Measurements from ENCODE around the gene HAUS3.

Gene HAUS3

GRCh38 chr4:2252530-2253091 is 10.7 kb upstream of the HAUS3 start:
- TF ChIP-seq CREB1 (IDR thresholded peaks at IDR 0.05; ENCODE audit: low read depth), result no peak
- TF ChIP-seq TEAD4 (IDR thresholded peaks at IDR 0.05), result no peak
- TF ChIP-seq ZBTB7A (IDR thresholded peaks at IDR 0.05; ENCODE audit: low read depth), result no peak
- no peak for TF ChIP-seq CEBPB (IDR thresholded peaks at IDR 0.05)
- no peak for TF ChIP-seq FOXM1 (IDR thresholded peaks at IDR 0.05; ENCODE audit: borderline replicate concordance, low read depth)
- TF ChIP-seq YY1 (IDR thresholded peaks at IDR 0.05; ENCODE audit: low read depth), result no peak
- TF ChIP-seq, protein P1, sequence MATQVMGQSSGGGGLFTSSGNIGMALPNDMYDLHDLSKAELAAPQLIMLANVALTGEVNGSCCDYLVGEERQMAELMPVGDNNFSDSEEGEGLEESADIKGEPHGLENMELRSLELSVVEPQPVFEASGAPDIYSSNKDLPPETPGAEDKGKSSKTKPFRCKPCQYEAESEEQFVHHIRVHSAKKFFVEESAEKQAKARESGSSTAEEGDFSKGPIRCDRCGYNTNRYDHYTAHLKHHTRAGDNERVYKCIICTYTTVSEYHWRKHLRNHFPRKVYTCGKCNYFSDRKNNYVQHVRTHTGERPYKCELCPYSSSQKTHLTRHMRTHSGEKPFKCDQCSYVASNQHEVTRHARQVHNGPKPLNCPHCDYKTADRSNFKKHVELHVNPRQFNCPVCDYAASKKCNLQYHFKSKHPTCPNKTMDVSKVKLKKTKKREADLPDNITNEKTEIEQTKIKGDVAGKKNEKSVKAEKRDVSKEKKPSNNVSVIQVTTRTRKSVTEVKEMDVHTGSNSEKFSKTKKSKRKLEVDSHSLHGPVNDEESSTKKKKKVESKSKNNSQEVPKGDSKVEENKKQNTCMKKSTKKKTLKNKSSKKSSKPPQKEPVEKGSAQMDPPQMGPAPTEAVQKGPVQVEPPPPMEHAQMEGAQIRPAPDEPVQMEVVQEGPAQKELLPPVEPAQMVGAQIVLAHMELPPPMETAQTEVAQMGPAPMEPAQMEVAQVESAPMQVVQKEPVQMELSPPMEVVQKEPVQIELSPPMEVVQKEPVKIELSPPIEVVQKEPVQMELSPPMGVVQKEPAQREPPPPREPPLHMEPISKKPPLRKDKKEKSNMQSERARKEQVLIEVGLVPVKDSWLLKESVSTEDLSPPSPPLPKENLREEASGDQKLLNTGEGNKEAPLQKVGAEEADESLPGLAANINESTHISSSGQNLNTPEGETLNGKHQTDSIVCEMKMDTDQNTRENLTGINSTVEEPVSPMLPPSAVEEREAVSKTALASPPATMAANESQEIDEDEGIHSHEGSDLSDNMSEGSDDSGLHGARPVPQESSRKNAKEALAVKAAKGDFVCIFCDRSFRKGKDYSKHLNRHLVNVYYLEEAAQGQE (IDR thresholded peaks at IDR 0.05; ENCODE audit: low read depth), result no peak
- no peak for TF ChIP-seq MAX (IDR thresholded peaks at IDR 0.05)
- no peak for TF ChIP-seq EP300 (IDR thresholded peaks at IDR 0.05; ENCODE audit: borderline replicate concordance)
- TF ChIP-seq USF1 (IDR thresholded peaks at IDR 0.05), result no peak

GRCh38 chr4:2251795-2252529 is 10.0 kb upstream of the HAUS3 start:
- no peak for TF ChIP-seq MAX (IDR thresholded peaks at IDR 0.05)
- no peak for TF ChIP-seq EP300 (IDR thresholded peaks at IDR 0.05; ENCODE audit: borderline replicate concordance)
- no peak for TF ChIP-seq USF1 (IDR thresholded peaks at IDR 0.05)
- TF ChIP-seq FOXM1 (IDR thresholded peaks at IDR 0.05; ENCODE audit: borderline replicate concordance, low read depth), result no peak
- TF ChIP-seq RAD21 (IDR thresholded peaks at IDR 0.05; ENCODE audit: low read depth), result no peak
- TF ChIP-seq TCF12 (IDR thresholded peaks at IDR 0.05; ENCODE audit: low read depth), result no peak
- no peak for TF ChIP-seq NFIC (IDR thresholded peaks at IDR 0.05)
- TF ChIP-seq TAF1 (IDR thresholded peaks at IDR 0.05; ENCODE audit: low read depth), result no peak
- TF ChIP-seq CEBPB (IDR thresholded peaks at IDR 0.05), result no peak
- TF ChIP-seq, protein P1 (IDR thresholded peaks at IDR 0.05; ENCODE audit: low read depth), result no peak
- no peak for TF ChIP-seq ZBTB7A (IDR thresholded peaks at IDR 0.05; ENCODE audit: low read depth)
- no peak for TF ChIP-seq CREB1 (IDR thresholded peaks at IDR 0.05; ENCODE audit: low read depth)
- TF ChIP-seq EGR1 (IDR thresholded peaks at IDR 0.05), result no peak
- TF ChIP-seq YY1 (IDR thresholded peaks at IDR 0.05; ENCODE audit: low read depth), result no peak
- no peak for TF ChIP-seq TEAD4 (IDR thresholded peaks at IDR 0.05)

DNA sequence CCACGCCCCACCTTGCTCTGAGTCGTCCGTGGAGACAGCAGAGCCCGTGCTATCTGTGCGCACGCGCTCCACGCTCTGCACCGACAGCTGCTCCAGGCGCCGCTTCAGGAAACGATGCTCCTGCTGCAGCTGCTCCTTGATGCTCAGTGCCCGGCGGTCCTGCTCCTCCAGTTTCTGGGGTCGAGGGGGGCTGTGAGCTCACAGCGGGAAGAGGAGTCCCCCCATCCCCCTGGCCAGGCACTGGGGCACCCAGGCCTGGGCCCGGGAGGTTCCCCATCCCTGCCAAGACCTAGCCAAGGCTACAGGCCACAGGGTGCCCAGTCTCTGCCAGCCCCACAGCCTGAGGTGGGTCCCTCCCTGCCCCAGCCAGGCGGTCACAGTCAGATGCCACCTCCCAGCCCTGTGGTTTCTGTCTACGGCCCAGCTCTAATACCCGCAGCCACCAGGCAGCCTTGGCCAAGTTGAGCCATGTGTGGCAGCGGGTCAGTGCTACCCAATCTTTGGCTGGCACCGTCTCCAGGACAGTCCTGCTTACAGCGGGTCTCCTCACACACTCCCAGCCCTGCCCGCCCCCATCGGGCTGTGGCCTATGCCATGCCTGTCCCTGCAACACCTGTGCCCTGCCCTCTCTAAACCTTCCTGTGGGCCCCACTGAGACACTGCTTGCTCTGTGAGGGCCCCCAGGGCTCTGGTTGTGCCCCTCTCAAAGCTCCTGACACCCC is 9.3 kb upstream of the HAUS3 start:
- TF ChIP-seq TAF1 (IDR thresholded peaks at IDR 0.05; ENCODE audit: low read depth) (no peak), ZBTB7A (IDR thresholded peaks at IDR 0.05; ENCODE audit: low read depth) (no peak), EP300 (IDR thresholded peaks at IDR 0.05; ENCODE audit: borderline replicate concordance) (no peak), CREB1 (IDR thresholded peaks at IDR 0.05; ENCODE audit: low read depth) (no peak), EGR1 (IDR thresholded peaks at IDR 0.05) (no peak), FOXM1 (IDR thresholded peaks at IDR 0.05; ENCODE audit: borderline replicate concordance, low read depth) (no peak), RAD21 (IDR thresholded peaks at IDR 0.05; ENCODE audit: low read depth) (no peak), TCF12 (IDR thresholded peaks at IDR 0.05; ENCODE audit: low read depth) (no peak), USF1 (IDR thresholded peaks at IDR 0.05) (no peak), MAX (IDR thresholded peaks at IDR 0.05) (no peak), TEAD4 (IDR thresholded peaks at IDR 0.05) (no peak), CEBPB (IDR thresholded peaks at IDR 0.05) (no peak), YY1 (IDR thresholded peaks at IDR 0.05; ENCODE audit: low read depth) (no peak)
- TF ChIP-seq, protein P1 (IDR thresholded peaks at IDR 0.05; ENCODE audit: low read depth), result no peak

Data from Ishikawa (cell line).